ENCODE measurements around the gene LAMC2.

GRCh38 chr1:183180218-183180617 is 5.8 kb upstream of the LAMC2 start:
- TF ChIP-seq CTCF (conservative IDR thresholded peaks at IDR 0.05; ENCODE audit: low read depth, low read length) = no peak
- no peak for TF ChIP-seq EZH2 (IDR thresholded peaks at IDR 0.05; ENCODE audit: borderline replicate concordance, low read depth, low read length, poor library complexity, severe bottlenecking)

Data from A673 (cell line).